Measurements from ENCODE around the gene MTCH1.

DNA sequence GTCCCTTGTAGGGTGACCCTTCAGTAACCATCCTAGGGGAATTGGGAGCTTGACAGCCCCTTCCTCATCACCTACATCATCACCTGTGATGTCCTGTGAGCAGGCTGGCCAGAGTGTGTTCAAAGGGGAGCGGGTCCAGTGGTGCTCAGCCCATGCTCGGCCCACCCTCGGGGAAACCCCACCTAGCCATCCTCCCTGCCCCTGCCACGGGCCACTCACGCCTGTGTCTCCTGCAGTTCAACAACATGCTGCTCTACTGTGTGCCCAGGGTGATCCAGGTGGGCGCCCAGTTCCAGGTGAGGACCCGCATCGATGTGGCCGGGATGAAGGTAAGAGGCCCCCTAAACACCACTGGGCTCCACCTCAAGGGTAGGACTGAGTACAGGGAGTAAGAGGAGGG lies 29.5 kb upstream of the MTCH1 start:
- TF ChIP-seq, protein P1, sequence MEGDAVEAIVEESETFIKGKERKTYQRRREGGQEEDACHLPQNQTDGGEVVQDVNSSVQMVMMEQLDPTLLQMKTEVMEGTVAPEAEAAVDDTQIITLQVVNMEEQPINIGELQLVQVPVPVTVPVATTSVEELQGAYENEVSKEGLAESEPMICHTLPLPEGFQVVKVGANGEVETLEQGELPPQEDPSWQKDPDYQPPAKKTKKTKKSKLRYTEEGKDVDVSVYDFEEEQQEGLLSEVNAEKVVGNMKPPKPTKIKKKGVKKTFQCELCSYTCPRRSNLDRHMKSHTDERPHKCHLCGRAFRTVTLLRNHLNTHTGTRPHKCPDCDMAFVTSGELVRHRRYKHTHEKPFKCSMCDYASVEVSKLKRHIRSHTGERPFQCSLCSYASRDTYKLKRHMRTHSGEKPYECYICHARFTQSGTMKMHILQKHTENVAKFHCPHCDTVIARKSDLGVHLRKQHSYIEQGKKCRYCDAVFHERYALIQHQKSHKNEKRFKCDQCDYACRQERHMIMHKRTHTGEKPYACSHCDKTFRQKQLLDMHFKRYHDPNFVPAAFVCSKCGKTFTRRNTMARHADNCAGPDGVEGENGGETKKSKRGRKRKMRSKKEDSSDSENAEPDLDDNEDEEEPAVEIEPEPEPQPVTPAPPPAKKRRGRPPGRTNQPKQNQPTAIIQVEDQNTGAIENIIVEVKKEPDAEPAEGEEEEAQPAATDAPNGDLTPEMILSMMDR (conservative IDR thresholded peaks at IDR 0.05), result no peak
- TF ChIP-seq ZFX (IDR thresholded peaks at IDR 0.05), result no peak
